DOHH2 (cell line): ENCODE results near the gene LPIN3.

Experiments used
- EZH2phosphoT487 ChIP-seq: fragments of 200-600 bp; sonication (generic); IDR thresholded peaks from 2 replicates; pipeline ENCODE4 v1.6.1; 2017; ENCODE audit warnings: borderline replicate concordance, mild to moderate bottlenecking, antibody characterized with exemption, low read length, moderate library complexity, mixed read lengths
- TF ChIP-seq, protein P1 (sequence below): fragments of 200-600 bp; sonication (generic); IDR thresholded peaks from one replicate; pipeline ENCODE4 v1.5.1; 2014; ENCODE audit warnings: antibody characterized with exemption, mild to moderate bottlenecking, low read depth, low read length; ENCODE audit not compliant: poor library complexity, severe bottlenecking

- TF ChIP-seq, protein P1, sequence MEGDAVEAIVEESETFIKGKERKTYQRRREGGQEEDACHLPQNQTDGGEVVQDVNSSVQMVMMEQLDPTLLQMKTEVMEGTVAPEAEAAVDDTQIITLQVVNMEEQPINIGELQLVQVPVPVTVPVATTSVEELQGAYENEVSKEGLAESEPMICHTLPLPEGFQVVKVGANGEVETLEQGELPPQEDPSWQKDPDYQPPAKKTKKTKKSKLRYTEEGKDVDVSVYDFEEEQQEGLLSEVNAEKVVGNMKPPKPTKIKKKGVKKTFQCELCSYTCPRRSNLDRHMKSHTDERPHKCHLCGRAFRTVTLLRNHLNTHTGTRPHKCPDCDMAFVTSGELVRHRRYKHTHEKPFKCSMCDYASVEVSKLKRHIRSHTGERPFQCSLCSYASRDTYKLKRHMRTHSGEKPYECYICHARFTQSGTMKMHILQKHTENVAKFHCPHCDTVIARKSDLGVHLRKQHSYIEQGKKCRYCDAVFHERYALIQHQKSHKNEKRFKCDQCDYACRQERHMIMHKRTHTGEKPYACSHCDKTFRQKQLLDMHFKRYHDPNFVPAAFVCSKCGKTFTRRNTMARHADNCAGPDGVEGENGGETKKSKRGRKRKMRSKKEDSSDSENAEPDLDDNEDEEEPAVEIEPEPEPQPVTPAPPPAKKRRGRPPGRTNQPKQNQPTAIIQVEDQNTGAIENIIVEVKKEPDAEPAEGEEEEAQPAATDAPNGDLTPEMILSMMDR: no peak
- TF ChIP-seq EZH2phosphoT487: no peak
Measured at GRCh38 chr20:41334036-41334435, 6.6 kb upstream of the LPIN3 start.
